GM06990 (cell line): ENCODE results near the gene SEMG1.

Experiments used
- DNase-seq: peaks from one replicate; pipeline ENCODE4 v3.0.0-alpha.2; 2011; ENCODE audit not compliant: insufficient read length; ENCODE audit errors: extremely low read depth
- H3K27me3 ChIP-seq: replicated peaks from 2 replicates; pipeline ENCODE4 v1.6.0; 2011; ENCODE audit warnings: low read length; ENCODE audit not compliant: control insufficient read depth, insufficient read depth
- H3K36me3 ChIP-seq: 2 replicates; pipeline ENCODE4 v1.5.1; 2011; ENCODE audit warnings: low read length; ENCODE audit not compliant: control insufficient read depth, insufficient read depth
- H3K4me3 ChIP-seq: replicated peaks from 2 replicates; pipeline ENCODE4 v1.5.1; 2011; ENCODE audit warnings: low read depth, mild to moderate bottlenecking, control low read depth, low read length
- CTCF ChIP-seq: IDR thresholded peaks from 2 replicates; pipeline ENCODE4 v1.5.1; 2011; ENCODE audit warnings: low read length, control low read depth, mild to moderate bottlenecking, inconsistent platforms; ENCODE audit not compliant: insufficient read depth, poor library complexity, severe bottlenecking

SEMG1 gene

GRCh38 chr20:45187693-45188092 lies 19.1 kb upstream of the SEMG1 start:
- no peak for TF ChIP-seq CTCF
- Histone ChIP-seq H3K27me3 (no peaks in the 10 kb centered on the region), H3K4me3 (no peak overlapping the region), H3K36me3 (no peaks in the 10 kb centered on the region)
- DNase-seq = no peak

GRCh38 chr20:45189067-45189609 lies 17.7 kb upstream of the SEMG1 start:
- no peaks in the 10 kb centered on the region for H3K36me3 ChIP-seq
- no peaks in the 10 kb centered on the region for H3K27me3 ChIP-seq
- no peak overlapping the region for H3K4me3 ChIP-seq
- no peak for DNase-seq
- no peak for TF ChIP-seq CTCF

GRCh38 chr20:45189861-45190260 lies 17.0 kb upstream of the SEMG1 start:
- no peaks in the 10 kb centered on the region for H3K36me3 ChIP-seq
- no peak for TF ChIP-seq CTCF
- DNase-seq = no peak
- H3K27me3 ChIP-seq = no peaks in the 10 kb centered on the region
- H3K4me3 ChIP-seq = no peak overlapping the region

GRCh38 chr20:45191926-45192325 lies 14.9 kb upstream of the SEMG1 start:
- no peak for DNase-seq
- Histone ChIP-seq H3K27me3 (no peaks in the 10 kb centered on the region), H3K4me3 (no peak overlapping the region), H3K36me3 (no peaks in the 10 kb centered on the region)
- TF ChIP-seq CTCF = no peak

GRCh38 chr20:45193331-45193730 lies 13.5 kb upstream of the SEMG1 start:
- DNase-seq = no peak
- no peaks in the 10 kb centered on the region for H3K36me3 ChIP-seq
- TF ChIP-seq CTCF = no peak
- no peak overlapping the region for H3K4me3 ChIP-seq
- no peaks in the 10 kb centered on the region for H3K27me3 ChIP-seq

GRCh38 chr20:45209924-45210323 lies 3.1 kb downstream of the SEMG1 start:
- TF ChIP-seq CTCF = no peak
- Histone ChIP-seq H3K4me3 (no peak overlapping the region), H3K27me3 (no peaks in the 10 kb centered on the region), H3K36me3 (no peaks in the 10 kb centered on the region)
- no peak for DNase-seq
